Neuron (in vitro differentiated cells): ENCODE data around the gene PROKR1.

Experiments
- H2AFZ ChIP-seq: one replicate; pipeline ENCODE4 v1.6.1; 2013; ENCODE audit warnings: low read depth, mild to moderate bottlenecking, inconsistent platforms, low read length, moderate library complexity
- H3K27me3 ChIP-seq: one replicate; pipeline ENCODE4 v1.6.1; 2013; ENCODE audit warnings: low read length; ENCODE audit not compliant: insufficient read depth
- H3K36me3 ChIP-seq: one replicate; pipeline ENCODE4 v1.6.1; 2013; ENCODE audit warnings: low read length; ENCODE audit not compliant: insufficient read depth
- H3K4me1 ChIP-seq: one replicate; pipeline ENCODE4 v1.6.1; 2013; ENCODE audit warnings: low read length; ENCODE audit not compliant: insufficient read depth
- H3K4me3 ChIP-seq: 2 replicates; pipeline ENCODE4 v1.5.1; 2013; ENCODE audit warnings: mild to moderate bottlenecking, low read length, moderate library complexity
- H3K9me3 ChIP-seq: one replicate; pipeline ENCODE4 v1.6.1; 2013; ENCODE audit warnings: low read length

PROKR1 gene

DNA sequence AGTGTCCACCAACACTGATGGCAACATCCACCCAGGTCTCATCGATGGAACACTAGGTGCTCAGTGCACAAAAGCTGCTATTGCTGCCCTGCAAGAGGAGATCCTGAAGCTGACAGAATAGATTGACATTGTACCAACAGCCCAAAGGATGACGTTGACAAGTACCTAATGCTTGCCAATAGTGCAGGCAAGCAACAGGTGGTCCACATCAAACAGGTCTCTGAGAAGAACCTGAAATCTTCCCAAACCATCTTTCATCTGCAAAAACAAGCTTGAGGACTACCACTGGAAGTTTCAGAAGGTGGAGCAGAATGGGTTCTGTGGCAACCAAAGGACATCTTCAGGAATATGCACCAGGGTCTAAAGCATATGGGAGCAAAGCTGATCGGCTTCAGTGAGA lies 15.8 kb upstream of the PROKR1 start:
- no peaks in the 10 kb centered on the region for H3K36me3 ChIP-seq
- H2AFZ ChIP-seq = no peak overlapping the region
- H3K27me3 ChIP-seq = peaks cover 3% of the 10 kb centered on the region
- H3K4me1 ChIP-seq = no peaks in the 10 kb centered on the region
- no peaks in the 10 kb centered on the region for H3K9me3 ChIP-seq
- H3K4me3 ChIP-seq = no peak overlapping the region

DNA sequence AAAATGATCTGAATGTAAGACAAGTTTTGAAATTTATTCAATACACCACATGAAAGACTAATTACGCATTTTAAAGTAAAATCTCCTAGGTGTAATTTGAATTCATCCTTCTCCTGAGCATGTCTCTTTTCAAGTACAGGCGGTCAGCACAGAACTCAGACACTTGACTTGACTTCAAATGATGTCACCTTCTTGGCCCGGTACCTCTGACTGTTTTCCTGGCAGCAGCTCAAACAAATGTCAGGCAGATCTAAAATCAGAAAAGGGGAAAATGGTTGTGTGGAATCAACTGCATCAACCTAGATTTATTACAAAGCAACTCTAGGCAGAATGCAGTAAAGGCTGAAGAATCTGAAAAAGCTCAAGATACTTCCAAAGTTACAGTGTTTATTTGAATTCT lies 11.4 kb upstream of the PROKR1 start:
- no peak overlapping the region for H2AFZ ChIP-seq
- H3K9me3 ChIP-seq = no peaks in the 10 kb centered on the region
- H3K4me1 ChIP-seq = no peaks in the 10 kb centered on the region
- H3K36me3 ChIP-seq = no peaks in the 10 kb centered on the region
- no peak overlapping the region for H3K4me3 ChIP-seq
- H3K27me3 ChIP-seq = peaks cover 3% of the 10 kb centered on the region

DNA sequence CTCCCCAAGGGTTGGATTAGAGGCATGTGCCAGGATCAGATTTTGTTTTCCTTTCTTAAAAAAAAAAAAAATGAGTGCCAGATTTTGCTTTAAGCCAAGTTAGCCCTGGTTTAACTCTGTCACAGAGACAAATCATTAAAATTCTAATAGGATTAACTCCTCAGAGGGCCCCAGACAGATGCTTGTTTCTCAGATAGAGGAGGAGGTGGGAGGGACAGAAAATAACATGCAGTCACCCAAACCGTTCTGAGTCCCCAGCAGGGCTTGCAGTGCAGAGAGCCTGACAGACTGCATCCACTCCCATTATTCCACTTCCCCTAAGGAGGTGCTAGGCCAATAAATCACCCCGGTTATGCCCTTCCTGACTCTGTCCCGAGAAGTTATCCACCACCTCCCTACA lies 6.3 kb upstream of the PROKR1 start:
- Histone ChIP-seq H2AFZ (no peak overlapping the region), H3K27me3 (peaks cover 6% of the 10 kb centered on the region), H3K9me3 (peaks cover under 1% of the 10 kb centered on the region), H3K36me3 (no peaks in the 10 kb centered on the region), H3K4me3 (no peak overlapping the region), H3K4me1 (no peaks in the 10 kb centered on the region)

DNA sequence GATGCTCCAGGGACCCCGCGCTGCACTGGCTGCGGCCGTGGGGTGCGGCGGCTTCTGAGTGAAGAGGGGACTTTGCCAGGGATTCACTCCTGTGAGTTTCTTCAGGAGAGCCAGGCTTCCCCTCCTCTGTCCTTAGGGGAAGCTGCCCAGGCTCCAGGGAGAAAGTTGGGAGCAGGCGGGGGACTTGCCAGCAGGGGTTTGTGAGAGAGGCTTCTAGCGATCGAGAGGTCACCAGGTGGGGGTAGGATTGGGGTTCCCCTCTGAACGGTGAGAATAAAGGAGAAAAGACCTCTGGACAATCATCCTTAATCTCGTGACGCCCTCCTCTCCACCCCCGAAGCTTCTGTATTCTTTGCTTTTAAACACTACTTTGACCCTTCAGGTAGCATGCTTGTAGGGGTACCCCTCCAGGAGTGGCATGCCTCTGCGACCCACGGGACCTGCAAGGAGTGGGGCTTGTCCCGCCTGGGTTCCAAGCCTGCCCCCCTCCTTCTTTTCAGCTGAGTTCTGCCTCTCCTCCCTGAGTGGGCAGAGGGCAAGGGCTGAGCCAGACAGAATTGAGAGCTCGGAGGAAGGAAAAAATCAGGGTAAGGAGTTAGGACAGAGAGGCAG lies 601 bp downstream of the PROKR1 start:
- Histone ChIP-seq H2AFZ (peak overlapping the region; percentile 66), H3K4me3 (peak overlapping the region; percentile 28), H3K27me3 (peaks cover 50% of the 10 kb centered on the region)

DNA sequence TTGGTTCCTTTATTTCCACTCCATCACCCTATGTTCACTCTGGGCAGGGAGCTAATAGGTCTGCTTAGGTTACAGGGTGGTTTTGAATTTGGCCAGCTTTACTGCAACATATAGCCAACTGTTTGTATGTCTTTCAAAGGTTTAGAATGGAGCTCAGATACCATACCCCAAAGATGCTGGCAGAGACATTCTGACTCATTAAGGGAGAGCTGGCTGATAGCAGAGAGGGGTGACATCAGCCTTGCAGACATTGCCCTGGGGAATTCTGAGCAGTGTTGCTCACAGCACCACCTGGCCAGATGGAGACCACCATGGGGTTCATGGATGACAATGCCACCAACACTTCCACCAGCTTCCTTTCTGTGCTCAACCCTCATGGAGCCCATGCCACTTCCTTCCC lies 2.1 kb downstream of the PROKR1 start:
- H2AFZ ChIP-seq = no peak overlapping the region
- no peak overlapping the region for H3K4me3 ChIP-seq
- peaks cover 50% of the 10 kb centered on the region for H3K27me3 ChIP-seq
- H3K36me3 ChIP-seq = no peaks in the 10 kb centered on the region
- H3K4me1 ChIP-seq = peaks cover 11% of the 10 kb centered on the region
- H3K9me3 ChIP-seq = peaks cover 5% of the 10 kb centered on the region

More for the DNA sequence above, 601 bp downstream of the PROKR1 start:
- Histone ChIP-seq H3K36me3 (no peaks in the 10 kb centered on the region), H3K9me3 (peaks cover 5% of the 10 kb centered on the region), H3K4me1 (peaks cover 11% of the 10 kb centered on the region)

DNA sequence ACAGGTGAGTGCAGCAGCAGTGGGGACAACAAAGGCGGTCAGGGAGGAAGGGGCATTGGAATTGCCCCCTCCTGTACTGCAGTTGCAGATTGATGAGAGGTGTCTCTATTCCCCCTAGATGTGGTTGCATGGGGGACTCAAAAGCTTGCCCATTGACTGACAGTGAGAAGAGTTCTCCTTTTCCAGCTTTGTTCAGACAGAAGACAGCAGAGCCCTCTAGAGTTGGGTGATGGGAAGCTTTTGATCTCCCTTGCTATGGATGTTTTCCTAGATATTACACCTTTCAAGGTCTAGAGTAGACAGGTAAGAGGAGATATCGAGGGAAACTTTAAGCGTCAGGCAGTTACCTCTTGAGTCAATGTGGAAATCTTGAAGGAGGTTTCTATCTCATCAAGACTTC lies 2.9 kb downstream of the PROKR1 start:
- H3K4me1 ChIP-seq = peaks cover 11% of the 10 kb centered on the region
- no peaks in the 10 kb centered on the region for H3K36me3 ChIP-seq
- H3K27me3 ChIP-seq = peaks cover 47% of the 10 kb centered on the region
- no peak overlapping the region for H3K4me3 ChIP-seq
- no peak overlapping the region for H2AFZ ChIP-seq
- peaks cover 5% of the 10 kb centered on the region for H3K9me3 ChIP-seq

DNA sequence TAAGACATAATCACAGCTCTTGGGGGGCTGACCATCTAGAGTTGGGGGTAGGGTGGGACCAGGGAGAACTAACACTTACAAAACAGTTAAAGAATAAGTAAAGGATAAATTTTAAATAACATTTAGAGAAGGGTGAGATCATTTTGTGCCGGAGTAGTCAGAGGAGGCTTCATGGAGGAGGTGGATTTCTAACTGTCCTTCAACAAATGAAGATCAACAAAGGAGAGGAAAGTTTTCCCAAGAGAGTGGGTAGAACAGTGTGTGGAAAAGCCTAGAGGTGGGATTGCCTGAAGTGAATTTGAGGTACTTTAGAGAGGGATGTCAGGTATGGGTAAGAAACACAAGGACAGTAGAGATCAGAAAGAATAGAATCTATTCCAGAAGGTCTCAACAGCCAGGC lies 7.3 kb downstream of the PROKR1 start:
- Histone ChIP-seq H3K4me3 (no peak overlapping the region), H3K27me3 (peaks cover 24% of the 10 kb centered on the region), H3K36me3 (no peaks in the 10 kb centered on the region), H3K4me1 (peaks cover 7% of the 10 kb centered on the region), H2AFZ (no peak overlapping the region), H3K9me3 (no peaks in the 10 kb centered on the region)

DNA sequence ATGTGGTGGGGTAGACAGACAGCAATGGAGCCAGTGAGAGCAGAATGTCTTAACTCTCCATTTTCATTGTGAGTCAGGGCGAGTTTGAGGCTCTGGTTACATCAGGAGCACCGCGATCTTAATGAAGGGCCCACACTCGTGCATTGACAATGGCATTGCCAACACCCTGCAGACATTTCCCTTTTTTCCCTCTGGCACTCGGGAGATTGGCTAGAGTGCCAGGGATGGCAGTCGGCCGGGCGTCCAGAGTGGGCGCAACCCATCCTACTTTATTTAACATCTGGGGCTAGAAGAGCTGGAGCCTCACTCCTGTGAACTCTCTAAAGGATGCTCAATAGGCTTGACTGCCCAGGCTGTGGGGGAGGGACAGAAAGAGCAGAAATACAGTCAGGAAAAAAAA lies 9.7 kb downstream of the PROKR1 start:
- Histone ChIP-seq H3K27me3 (peaks cover 16% of the 10 kb centered on the region), H3K4me3 (no peak overlapping the region), H3K36me3 (no peaks in the 10 kb centered on the region), H2AFZ (no peak overlapping the region), H3K4me1 (peaks cover 7% of the 10 kb centered on the region), H3K9me3 (no peaks in the 10 kb centered on the region)

DNA sequence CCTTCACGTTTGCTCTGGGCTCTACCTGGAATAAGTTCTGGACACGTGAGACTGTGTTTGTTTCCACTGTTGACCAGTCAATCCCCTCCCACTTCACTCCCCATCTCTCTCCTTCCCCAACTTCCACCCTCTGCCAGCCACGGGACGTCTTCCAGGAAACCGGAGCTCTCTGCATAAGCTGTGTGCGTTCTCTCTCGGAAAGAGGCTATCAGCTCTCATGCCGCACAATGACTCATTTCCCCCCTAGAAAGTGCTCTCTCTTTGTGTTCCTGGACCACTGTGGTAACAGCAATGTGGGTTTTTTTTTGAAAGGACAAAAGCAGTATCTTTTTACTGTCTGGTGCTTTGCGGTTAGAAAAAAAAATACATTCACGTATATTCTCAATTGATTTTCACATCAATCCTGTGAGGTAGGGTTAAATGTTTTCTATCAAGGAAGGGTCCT lies 10.2 kb downstream of the PROKR1 start:
- Histone ChIP-seq H3K36me3 (no peaks in the 10 kb centered on the region), H3K4me1 (peaks cover 7% of the 10 kb centered on the region), H3K4me3 (no peak overlapping the region), H3K9me3 (no peaks in the 10 kb centered on the region), H2AFZ (peak overlapping the region; percentile 66), H3K27me3 (peaks cover 16% of the 10 kb centered on the region)

DNA sequence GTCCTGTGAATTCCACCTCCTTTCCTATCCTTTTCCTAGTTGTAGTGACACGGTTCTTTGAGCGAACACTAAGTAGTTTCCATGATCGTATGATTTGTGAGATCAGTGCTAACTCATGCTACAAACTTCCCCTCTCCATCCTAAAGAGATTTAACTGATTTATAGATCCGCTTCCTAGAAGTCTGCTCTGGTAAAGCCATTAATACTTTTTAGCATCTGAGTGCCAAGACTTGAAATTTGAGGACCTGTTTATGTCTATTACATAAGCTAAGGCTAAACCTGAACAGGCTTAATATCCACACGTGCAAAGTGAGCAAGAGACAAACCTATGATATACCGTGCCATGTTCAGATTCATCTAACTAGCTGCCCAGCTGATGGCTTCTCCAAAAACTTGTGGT lies 14.9 kb downstream of the PROKR1 start:
- no peak overlapping the region for H2AFZ ChIP-seq
- H3K4me3 ChIP-seq = no peak overlapping the region
- H3K36me3 ChIP-seq = no peaks in the 10 kb centered on the region
- peaks cover 6% of the 10 kb centered on the region for H3K4me1 ChIP-seq
- peaks cover 5% of the 10 kb centered on the region for H3K27me3 ChIP-seq
- H3K9me3 ChIP-seq = no peaks in the 10 kb centered on the region

DNA sequence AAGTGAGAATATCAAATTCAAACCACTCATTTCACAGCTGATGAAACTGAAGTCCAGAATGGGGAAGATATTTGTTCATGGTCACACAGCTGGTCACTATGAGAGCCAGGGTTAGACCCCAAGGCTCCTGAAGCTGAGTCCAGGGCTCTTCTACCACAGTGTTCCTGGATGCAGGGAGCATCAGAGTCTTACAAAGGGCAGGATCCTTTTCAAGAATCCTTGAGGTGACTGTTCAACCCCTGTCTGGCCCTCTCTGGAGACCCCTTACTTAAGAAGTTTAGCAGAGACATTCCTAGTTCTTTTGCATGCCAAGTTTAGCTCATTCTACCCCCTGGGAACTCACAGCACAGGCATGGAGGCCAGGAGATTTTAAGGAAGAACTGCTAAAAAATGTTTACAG lies 15.7 kb downstream of the PROKR1 start:
- Histone ChIP-seq H3K36me3 (no peaks in the 10 kb centered on the region), H3K4me1 (no peaks in the 10 kb centered on the region), H2AFZ (no peak overlapping the region), H3K27me3 (no peaks in the 10 kb centered on the region), H3K4me3 (no peak overlapping the region), H3K9me3 (no peaks in the 10 kb centered on the region)

DNA sequence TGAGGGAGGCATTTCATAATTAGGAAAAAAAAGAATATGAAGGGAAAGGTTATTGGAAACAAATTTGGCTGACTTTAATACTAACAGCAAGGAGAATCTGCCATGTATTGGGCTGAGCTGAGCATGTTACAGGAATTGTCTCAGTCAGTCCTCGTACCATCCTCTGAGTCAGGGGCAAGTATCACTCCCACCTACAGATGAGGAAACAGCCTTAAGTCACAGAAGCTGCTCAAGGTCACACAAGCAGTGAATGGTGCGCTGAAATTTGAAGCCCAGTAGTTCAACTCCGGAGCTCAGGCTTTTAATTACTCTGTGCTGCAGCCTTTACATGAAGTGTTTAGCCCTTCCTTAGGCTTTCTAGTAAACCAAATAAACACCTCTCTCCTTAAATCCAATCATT lies 17.3 kb downstream of the PROKR1 start:
- Histone ChIP-seq H2AFZ (no peak overlapping the region), H3K36me3 (no peaks in the 10 kb centered on the region), H3K27me3 (no peaks in the 10 kb centered on the region), H3K4me3 (no peak overlapping the region), H3K9me3 (no peaks in the 10 kb centered on the region), H3K4me1 (no peaks in the 10 kb centered on the region)

DNA sequence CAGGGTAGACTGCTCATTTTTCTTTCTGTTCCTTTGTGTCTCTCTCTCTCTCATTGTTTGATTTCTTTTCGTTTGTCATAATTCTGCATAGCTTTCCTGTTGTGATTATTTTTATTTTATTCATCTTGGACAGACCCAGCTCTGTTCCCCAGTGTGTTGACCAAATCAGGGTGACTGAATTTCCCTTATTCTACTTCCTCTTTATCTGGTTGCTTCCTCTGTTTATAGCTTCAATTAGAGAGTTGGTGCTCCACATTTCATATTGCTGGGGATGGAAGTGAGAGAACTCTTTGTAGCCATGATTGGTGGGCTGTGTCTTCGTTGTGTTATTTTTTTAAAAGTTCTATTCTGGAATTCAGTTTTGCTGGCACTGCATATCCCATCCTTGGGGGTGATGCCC lies 19.1 kb downstream of the PROKR1 start:
- no peaks in the 10 kb centered on the region for H3K27me3 ChIP-seq
- H3K9me3 ChIP-seq = no peaks in the 10 kb centered on the region
- H3K36me3 ChIP-seq = no peaks in the 10 kb centered on the region
- H3K4me3 ChIP-seq = no peak overlapping the region
- H2AFZ ChIP-seq = no peak overlapping the region
- H3K4me1 ChIP-seq = no peaks in the 10 kb centered on the region
